H1 (cell line): ENCODE data around the gene MPP2.

Source experiments
- ATF2 ChIP-seq: IDR thresholded peaks from 2 replicates; pipeline ENCODE4 v1.6.1; 2012; ENCODE audit warnings: low read length, inconsistent platforms
- ATF3 ChIP-seq: IDR thresholded peaks from 2 replicates; pipeline ENCODE4 v1.6.1; 2011; ENCODE audit warnings: low read depth, mild to moderate bottlenecking, low read length; ENCODE audit not compliant: insufficient read depth
- CREB1 ChIP-seq: IDR thresholded peaks from 2 replicates; pipeline ENCODE4 v1.6.1; 2012; ENCODE audit warnings: inconsistent platforms
- CTCF ChIP-seq, 3 experiments: IDR thresholded peaks; 1 replicate in 2 of 3; 2 replicates in 1 of 3; pipeline versions ENCODE4 v1.5.1 to v1.6.1; 2011; ENCODE audit warnings: low read length in 3 of 3, mild to moderate bottlenecking in 3 of 3, inconsistent platforms in 2 of 3, low read depth in 1 of 3, moderate library complexity in 1 of 3; ENCODE audit not compliant: insufficient read depth in 1 of 3; ENCODE audit errors: control extremely low read depth in 1 of 3
- KDM1A ChIP-seq: fragments of 200-600, 300-600 bp; sonication (generic); IDR thresholded peaks from 2 replicates; pipeline ENCODE4 v1.7.1; 2016; ENCODE audit warnings: mild to moderate bottlenecking, low read length, borderline replicate concordance
- MAFK ChIP-seq: IDR thresholded peaks from 2 replicates; pipeline ENCODE4 v1.6.1; 2012; ENCODE audit warnings: low read depth, mild to moderate bottlenecking, improper control_type of control experiment, low read length
- PHF8 ChIP-seq: fragments of 200-600 bp; sonication (generic); conservative IDR thresholded peaks from 2 replicates; pipeline ENCODE4 v1.7.1; 2012; ENCODE audit warnings: low read depth, mild to moderate bottlenecking, inconsistent platforms, low read length, moderate library complexity
- POLR2A ChIP-seq, 2 experiments: IDR thresholded peaks; 1 replicate in 1 of 2; 2 replicates in 1 of 2; pipeline ENCODE4 v1.6.1; 2011; ENCODE audit warnings: low read depth in 2 of 2, low read length in 2 of 2, mild to moderate bottlenecking in 2 of 2; ENCODE audit errors: control extremely low read depth in 1 of 2
- SP2 ChIP-seq: IDR thresholded peaks from 2 replicates; pipeline ENCODE4 v1.6.1; 2012; ENCODE audit warnings: mild to moderate bottlenecking, low read length, inconsistent platforms
- TAF7 ChIP-seq: optimal IDR thresholded peaks from 2 replicates; pipeline ENCODE3; 2011; ENCODE audit warnings: low read depth, mild to moderate bottlenecking, inconsistent platforms, low read length, moderate library complexity, borderline replicate concordance
- ZNF274 ChIP-seq: IDR thresholded peaks from 2 replicates; pipeline ENCODE4 v1.7.0; 2012; ENCODE audit warnings: low read length, borderline replicate concordance; ENCODE audit errors: extremely low read depth

- TF ChIP-seq SP2 (no peak), CTCF (IDR thresholded peaks at IDR 0.05; ENCODE audit: control extremely low read depth in 1 of 3, insufficient read depth in 1 of 3, low read depth in 1 of 3, low read length in 3 of 3) (no peak), PHF8 (no peak), ATF2 (no peak), ZNF274 (no peak), POLR2A (IDR thresholded peaks at IDR 0.05; ENCODE audit: control extremely low read depth in 1 of 2, low read depth in 2 of 2, low read length in 2 of 2) (no peak), KDM1A (no peak), ATF3 (no peak), MAFK (no peak), TAF7 (no peak), CREB1 (no peak)
These were observed 35.2 kb downstream of the MPP2 start for GRCh38 chr17:43871946-43872690.
